NCI-H146 treated with DMSO at 0.1 percent for 48 hours (cell line): ENCODE data around the gene CRYBB2.
A peak's percentile ranks its signal among the peaks of the same experiment; 100 is the strongest.
"Not testable (repeated sequence)": the region's sequence is repeated elsewhere in the genome, so short reads cannot be mapped to it uniquely, and the experiment has no call there.

Source experiments
- DNase-seq: peaks from one replicate; lab custom pipeline; 2025; ENCODE audit not compliant: unreplicated experiment; lab: John Stamatoyannopoulos, UW

The CRYBB2 gene

DNA sequence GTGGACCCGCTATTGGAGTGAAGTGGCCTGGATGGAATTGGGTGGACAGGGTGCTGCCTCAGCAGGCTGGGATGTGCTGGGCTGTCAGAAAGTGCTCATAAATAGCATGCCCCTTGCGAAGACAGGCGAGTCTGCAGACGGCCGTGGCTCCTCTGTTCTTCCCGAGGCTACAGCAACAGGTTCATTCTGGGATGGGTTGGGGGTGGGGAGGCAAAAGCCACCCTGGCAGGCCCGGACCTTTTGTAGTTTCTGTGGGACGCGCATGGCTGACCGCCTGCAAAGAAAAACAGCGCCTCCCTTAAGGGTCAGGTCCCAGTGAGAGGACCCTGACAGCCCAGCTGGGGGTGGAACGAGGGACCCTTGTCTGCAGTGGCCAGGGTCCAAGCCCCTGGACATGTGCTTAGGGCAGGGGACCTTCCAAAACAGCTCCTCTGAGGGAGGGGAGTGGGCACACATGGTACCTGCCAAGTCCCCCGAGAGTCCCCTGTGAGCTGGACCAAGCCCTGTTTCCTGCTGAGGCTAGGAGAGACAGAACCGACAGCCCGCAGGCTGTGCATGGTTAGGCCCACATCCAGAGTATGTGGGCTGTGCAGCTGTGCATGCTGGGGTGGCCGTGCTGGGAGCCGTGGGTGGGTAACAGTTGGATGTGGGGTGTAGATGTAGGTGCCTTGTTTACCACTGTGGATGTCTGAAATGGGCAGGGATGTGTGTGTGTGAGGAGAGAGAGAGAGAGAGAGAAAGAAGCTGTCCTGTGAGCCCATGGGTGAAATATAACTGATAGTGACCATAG is 19.5 kb upstream of the CRYBB2 start, which contains the start of gene CRYBB3:
TSS of gene CRYBB3 (plus strand) at position 128 of the 790 bp plus-strand sequence. CDS start 1,539 bp downstream, outside the sequence.
- no peak for DNase-seq

DNA sequence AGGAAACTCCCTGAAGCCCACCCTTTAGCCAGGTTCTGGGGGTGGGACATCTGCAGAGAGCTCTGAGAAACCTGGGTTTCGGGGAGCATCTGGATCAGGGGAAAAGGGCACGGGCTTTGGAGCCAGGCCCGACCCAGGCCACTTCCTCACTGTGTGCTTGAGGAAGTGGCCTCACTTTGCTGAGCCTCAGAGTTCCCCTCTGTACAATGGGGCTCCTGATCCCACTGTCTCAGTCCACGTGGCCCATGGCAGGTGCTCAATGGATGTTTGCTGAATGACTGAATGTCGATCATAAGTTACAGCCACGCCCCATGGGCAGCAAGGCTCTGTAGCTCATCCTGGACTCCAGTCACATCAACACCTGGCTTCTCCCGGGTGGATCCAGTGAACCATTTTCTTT is 18.5 kb upstream of the CRYBB2 start:
- DNase-seq, result no peak

DNA sequence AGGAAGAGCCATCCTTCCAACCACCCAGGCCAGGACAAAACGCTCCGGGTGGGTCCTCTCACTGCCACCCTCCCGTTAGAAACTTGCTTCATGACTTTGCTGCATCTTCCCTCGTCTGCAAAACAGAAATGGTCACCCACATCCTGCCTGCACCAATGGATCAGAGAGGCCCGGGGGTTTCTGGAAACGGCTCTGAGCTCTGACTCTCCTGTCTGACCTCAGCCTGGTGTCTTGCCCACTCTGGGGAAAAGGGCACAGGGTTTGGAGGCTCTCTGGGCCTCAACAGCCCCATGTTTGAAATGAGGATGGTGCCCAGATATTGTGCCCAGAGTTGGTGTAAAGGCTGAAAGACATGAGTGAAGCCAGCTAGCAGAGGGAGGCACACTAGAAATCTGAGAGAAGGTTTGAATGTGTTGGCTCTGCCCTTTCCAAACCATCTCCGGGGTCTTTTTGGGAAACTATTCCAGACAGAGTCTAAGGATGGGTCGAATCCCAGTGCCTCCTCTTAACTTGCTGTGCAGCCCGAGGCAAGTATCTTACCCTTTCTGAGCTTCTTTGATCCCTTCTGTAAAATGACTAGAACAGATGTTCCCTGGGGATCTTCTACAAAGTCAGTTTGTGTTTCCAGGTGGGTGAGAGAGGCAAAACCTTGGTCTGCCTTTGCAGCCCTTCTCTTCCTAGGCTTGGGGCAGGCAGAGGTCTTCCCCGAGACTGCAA is 17.7 kb upstream of the CRYBB2 start:
- DNase-seq, result no peak

DNA sequence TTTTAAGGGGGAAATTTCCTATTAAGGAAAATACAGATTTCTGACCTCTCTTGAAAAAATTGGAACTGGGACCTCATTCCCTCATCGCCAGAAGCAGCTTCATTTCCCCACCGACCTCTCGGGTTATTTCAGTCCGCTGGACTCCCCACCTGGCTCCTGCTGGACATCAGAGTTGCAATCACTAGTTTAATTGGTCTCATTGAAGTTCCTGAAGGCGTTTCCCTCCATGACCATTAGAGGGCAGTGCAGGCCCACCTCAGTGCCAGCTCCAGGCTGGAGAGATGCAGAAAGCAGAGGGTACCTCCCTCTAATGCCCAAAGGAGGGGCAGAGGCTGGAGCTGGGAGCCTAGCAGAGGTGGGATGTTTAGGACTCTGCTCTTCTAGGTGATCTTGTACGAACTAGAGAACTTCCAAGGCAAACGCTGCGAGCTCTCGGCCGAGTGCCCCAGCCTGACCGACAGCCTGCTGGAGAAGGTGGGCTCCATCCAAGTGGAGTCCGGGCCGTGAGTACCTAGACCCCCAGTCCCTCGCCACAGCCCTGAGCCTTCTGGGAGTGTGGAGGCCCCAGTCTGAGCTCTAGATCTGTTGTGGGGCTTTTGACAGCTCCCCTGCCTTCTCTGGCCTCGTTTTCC is 17.0 kb upstream of the CRYBB2 start:
- DNase-seq, result peak; percentile 21

DNA sequence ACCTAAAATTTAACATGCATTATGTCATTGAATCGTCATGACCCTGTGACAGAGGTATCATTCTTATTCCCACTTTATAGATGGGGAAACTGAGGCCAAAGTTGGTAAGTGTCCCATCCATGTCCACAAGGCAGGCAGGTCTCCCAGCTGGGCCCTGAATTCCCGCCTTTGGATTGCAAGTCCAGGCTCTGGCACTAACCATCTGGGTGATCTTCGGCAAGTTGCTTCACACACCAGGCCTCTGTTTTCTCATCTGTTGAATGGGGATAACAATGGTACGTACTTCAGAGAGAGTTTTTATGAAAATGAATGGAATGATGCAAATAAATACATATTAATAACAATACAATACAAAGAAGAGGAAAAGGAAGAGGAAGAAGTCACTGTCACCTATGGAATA is 16.4 kb upstream of the CRYBB2 start:
- DNase-seq, result no peak

DNA sequence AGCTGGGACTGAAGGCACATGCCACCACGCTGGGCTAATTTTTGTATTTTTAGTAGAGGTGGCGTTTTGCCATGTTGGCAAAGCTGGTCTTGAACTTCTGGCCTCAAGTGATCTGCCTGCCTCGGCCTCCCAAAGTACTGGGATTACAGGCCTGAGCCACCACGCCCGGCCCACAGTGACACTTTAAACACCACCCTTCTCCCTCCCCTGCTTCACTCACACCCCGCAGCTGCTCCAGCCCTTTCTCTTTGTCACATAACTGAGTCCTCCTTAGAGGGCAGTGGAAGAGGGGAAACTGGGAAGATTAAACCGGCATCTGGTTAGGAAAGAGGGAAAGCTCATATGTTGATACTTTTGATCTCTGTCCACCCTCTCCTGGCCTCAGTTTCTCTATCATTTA is 14.9 kb upstream of the CRYBB2 start:
- DNase-seq, result not testable (repeated sequence)

DNA sequence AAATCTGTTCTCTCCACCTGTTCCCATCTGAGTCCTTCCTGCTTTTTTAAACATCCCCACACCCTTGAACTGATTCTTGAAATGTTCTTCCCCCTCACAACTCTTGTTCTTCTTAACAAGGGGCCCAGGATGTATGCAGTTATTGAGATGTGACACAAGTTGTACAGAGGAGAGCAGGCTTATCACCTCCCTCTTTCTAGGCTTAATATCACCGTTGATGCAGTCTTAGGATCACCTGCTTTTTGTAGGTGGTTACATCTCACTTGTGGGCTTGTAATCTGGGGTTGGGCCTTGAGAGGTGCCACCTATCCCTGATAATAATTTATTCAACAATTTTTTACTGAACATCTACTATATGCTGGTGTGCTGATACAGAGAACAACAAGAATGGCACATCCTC is 13.6 kb upstream of the CRYBB2 start:
- DNase-seq, result no peak

DNA sequence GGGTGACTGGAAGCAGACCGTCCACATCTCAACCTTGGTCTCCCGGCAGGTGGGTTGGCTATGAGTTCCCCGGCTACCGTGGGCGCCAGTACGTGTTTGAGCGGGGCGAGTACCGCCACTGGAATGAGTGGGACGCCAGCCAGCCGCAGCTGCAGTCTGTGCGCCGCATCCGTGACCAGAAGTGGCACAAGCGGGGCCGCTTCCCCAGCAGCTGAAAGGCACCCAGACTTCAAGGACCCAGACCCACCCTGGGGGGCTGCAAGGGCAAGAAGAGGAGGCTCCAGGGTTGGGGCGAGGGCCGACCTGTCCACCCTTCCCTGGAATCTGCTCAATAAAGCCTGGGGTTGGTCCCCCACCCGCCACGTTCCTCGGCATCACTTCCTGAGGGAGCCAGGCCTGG is 12.4 kb upstream of the CRYBB2 start:
- DNase-seq, result no peak

DNA sequence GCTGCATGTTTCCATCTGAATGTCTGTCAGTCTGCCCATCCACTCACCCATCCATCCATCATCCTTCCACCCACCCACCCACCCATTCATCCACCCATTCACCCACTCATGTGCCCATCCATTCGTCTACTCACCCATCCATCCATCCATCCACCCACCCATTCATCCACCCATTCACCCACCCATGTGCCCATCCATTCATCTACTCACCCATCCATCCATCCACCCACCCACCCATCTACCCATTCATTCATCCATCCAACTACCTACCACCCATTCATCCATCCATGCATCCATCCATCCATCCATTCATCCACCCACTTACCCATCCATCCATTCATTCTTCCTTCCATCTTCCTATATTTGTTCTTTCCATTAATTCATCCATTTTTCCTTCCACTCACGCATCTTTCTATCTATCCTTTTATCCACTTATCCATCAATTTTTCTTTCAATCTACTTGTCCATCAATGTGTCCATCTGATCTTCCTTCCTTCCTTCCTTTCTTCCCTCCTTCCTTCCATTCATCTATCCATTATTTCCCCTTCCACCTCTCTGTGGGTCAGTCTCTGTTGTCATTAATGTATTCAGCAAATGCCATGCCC is 11.8 kb upstream of the CRYBB2 start:
- no peak for DNase-seq

DNA sequence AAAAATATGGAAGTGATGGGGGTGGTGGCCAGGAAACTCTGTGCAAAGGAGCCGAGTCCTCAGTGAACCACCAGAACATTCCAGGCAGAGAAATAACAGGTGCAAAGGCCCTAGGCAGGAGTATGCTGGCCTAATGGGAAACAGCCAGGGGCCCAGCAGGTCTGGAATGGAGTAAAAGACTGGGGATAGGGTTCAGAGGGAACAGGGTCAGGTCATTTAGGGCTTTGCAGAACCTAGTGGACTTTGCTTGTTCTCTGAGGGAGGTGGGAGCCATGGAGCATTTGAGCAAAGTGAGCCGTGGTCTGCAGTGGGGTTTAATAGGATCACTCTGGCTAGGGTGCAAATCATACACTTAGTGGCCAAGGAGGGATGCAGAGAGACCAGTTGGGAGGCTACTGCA is 11.1 kb upstream of the CRYBB2 start:
- DNase-seq, result no peak

DNA sequence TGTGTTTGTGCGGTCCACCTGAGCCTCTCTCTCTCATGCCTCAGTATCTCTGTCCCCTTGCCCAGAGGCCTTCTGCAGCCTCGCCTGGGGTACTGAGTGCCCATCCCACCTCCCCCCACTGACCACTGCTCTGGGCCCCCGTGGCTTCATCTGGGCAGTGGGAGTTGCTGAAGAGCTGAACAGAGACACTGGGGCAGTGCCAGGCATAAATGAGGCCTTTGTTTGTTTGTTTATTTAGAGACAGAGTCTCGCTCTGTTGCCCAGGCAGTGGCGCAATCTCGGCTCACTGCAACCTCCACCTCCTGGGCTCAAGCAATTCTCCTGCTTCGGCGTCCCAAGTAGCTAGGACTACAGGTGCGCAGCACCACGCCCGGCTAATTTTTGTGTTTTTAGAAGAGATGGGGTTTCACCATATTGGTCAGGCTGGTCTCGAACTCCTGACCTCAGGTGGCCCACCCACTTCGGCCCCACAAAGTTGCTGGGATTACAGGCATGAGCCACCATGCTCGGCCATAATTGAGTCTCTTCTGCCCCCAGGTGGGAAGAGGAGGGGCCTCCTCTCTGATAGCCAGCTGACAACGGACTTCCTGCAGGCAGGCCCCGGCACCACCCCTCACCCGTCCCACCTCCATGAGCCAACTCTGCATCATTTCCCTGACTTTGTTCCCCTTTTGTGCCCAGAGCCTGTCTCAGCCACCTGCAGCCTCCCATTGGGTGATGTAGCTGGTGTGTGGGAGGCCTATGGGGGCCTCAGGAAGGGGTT is 10.5 kb upstream of the CRYBB2 start:
- no peak for DNase-seq

DNA sequence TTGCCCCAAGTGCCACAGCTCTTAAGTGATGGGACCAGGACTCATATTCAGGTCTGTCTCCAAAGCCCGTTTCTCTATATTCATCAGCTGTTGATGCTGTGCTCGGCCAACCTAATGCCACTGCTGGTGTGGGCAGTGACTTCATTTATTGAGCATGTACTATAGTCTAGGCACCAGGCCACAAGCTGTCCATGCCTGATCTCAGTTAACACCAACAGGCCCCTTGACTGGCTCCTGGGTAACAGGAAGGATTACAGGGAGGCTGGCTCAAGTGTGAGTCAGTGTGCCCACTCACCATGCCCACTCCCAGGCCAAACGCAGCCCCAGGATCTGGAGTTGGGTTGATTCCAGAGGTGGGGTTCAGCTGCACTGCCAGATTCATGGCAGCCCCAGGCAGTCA is 8.6 kb upstream of the CRYBB2 start:
- no peak for DNase-seq

DNA sequence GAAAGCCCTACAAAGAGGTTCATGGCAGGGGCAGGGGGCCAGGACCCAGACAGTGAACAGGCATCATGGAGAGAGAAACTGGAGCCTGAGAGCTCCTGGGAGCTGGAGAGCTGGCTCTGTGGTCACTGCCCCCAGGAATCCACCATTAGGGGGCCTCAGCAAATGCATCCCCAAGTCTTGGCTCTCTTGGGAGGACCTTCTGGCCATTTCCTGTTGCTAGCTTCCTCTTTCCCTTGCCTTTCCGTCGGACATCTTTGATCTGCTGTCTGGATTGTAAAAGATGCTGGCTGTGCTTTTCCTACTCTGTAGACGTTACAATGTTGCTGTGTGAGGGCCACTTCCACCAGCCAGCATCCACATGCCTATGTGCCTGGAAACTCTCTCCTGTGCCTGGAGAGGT is 7.1 kb upstream of the CRYBB2 start:
- no peak for DNase-seq

DNA sequence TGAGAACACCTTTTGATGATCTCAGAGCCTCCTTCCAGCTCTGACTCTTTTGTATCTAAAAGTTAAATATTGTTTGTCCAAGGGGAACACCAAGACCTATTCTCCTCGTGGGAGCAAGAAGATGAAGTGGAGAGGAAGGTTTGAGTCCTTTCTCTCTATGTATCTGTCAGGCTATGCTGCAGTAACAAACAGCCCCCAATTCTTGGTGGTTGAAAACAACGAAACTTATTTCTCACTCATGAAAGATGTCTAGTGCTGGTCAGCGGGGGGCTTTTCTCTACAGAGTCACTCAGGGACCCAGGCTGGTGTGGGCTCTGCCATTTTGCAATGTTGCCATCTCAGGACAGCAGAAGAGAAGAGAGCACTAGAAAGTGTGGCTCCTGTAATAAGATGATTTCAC is 6.2 kb upstream of the CRYBB2 start:
- no peak for DNase-seq

DNA sequence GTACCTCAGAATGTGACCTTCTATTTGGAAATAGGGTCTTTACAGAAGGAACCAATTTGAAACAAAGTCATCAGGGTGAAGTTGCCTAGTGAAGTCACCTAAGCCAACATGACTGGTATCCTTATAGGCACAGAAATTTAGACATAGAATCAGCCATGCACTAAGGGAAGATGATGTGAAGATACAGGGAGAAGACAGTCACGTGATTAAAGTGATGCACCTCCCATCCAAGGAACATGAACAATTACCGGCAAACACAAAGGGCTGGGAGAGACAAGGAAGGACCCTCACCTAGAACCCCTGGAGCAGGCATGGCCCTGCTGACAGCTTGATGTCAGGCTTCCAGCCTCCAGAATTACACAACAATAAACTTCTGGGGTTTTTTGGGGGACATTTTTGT is 3.2 kb upstream of the CRYBB2 start:
- no peak for DNase-seq

DNA sequence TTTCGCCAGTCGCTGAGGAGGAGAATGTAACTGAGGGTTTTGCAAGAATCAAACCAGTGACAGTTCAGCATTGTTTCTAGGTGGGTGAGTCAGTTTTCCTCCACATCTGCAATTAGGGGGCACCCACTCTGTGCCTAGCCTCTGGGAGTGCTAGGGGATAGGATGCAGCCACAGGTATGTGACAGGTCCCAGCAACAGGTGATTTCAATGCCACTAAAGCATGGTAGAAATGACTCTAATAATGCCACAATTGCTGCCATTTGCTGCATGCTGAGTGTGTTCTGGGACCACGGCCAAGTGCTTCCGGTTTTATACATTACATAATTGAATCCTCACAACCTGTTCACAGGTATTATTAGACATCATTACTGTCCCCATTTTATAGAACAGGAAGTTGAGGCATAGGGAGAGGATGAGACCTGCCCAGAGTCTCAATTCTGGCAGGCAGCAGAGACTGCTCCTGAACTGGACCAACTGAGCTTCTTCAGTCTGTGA is 556 bp downstream of the CRYBB2 start:
- peak; percentile 11 for DNase-seq

DNA sequence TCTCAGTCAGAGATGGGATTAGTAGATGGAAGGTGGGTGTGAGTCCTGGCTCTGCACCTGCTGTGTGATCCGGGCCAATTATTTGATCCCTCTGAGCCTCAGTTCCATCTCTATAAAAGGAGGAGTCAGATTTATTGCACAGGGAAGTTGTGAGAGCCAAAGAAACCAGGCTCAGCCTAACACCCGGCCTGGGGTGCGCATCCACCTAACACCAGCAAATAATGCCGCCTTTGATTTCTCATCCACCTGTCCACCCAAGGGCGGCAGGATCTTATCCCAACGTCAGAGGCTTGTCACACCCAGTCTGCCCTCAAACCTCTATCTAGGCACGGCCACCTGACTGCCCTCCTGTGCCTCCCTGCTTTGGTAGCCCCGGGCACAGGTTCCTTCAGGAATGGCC is 2.4 kb downstream of the CRYBB2 start:
- no peak for DNase-seq

DNA sequence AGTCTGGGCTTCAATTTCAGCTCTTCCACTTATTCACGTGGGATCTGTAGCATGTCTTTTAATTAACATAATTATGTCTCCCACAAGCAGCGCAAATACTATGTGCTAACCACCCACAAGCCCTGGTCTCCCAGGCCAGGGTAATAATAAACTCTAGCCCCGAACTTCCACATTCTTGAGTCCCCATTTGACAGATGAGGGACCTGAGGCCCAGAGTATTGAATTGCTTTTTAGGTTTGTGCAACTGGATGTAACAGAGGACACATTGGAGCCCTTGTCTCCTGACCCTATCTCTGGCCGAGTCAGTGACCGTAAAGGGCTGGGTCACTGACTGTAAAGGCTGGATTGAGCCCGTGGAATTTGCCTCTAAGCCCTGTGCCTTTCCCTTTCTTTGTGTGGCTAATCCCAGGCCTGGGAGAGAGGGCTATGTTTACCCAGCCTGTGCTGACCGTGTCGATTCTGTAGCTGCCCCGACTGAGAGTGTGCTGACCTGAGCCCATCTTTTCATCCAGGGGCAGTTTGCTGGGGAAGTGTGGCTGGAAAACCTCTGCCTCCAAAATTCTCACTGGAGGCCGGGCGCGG is 3.9 kb downstream of the CRYBB2 start:
- no peak for DNase-seq

DNA sequence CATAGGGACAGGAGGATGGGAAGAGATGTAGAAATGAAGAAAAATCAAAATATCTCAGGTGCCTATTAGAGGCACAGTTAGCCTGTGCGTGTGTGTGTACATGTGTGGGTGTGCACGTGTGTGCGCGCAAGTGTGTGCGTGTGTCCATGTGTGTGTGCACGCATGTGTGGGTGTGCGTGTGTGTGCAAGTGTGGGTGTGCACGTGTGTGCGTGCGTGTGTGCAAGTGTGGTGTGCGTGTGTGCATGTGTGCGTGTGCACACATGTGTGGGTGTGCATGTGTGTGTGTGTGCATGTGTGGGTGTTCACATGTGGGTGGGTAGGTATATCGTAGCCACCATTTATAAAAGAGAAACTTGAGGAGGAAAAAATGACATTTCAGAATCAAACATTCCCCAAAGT is 9.4 kb downstream of the CRYBB2 start:
- no peak for DNase-seq

DNA sequence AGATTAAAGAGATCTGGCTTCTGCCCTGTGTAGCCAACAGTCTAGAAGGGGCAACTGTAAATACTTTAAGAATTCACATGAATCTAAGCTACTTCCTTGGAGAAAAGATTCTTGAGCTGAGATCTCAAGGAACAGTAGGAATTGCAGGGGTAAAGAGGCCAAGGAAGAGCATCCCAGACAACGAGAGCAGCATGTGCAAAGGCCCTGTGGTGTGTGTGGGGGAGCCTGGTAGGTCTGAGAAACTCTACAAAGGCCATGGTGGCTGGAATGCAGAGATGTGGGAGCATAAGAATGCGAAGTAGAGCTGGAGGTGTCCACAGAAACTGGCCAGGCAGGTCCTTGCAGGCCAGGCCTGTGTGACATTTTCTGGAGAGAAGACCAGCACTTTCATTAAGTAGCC is 11.3 kb downstream of the CRYBB2 start:
- not testable (repeated sequence) for DNase-seq
